Loucy (cell line): Measurements from ENCODE around the gene FXYD6.

Experiments used
- H2AFZ ChIP-seq: fragments of 200-600 bp; sonication (generic); 2 replicates; pipeline ENCODE4 v1.6.0; 2016; ENCODE audit warnings: antibody characterized with exemption, mild to moderate bottlenecking, low read length, moderate library complexity
- H3F3A ChIP-seq: fragments of 200-600 bp; 2 replicates; pipeline ENCODE4 v1.6.0; 2016; ENCODE audit warnings: antibody characterized with exemption, low read depth, mild to moderate bottlenecking
- H3K27me3 ChIP-seq: fragments of 200-600 bp; sonication (generic); 2 replicates; pipeline ENCODE4 v1.6.1; 2014; ENCODE audit warnings: low read length, mild to moderate bottlenecking; ENCODE audit not compliant: insufficient read depth, poor library complexity, severe bottlenecking
- H3K36me3 ChIP-seq: fragments of 200-600 bp; sonication (generic); 2 replicates; pipeline ENCODE4 v1.6.1; 2016; ENCODE audit warnings: low read length; ENCODE audit not compliant: insufficient read depth
- H3K4me1 ChIP-seq: fragments of 200-600 bp; sonication (generic); 2 replicates; pipeline ENCODE4 v1.5.1; 2014; ENCODE audit warnings: low read length, mild to moderate bottlenecking; ENCODE audit not compliant: insufficient read depth, poor library complexity, severe bottlenecking
- H3K4me2 ChIP-seq: fragments of 200-600 bp; sonication (generic); 2 replicates; pipeline ENCODE4 v1.6.0; 2014; ENCODE audit warnings: antibody characterized with exemption, low read length, low read depth, mild to moderate bottlenecking; ENCODE audit not compliant: poor library complexity, severe bottlenecking
- H3K4me3 ChIP-seq: fragments of 200-600 bp; sonication (generic); 2 replicates; pipeline ENCODE4 v1.5.1; 2014; ENCODE audit warnings: low read length, mild to moderate bottlenecking, mixed read lengths; ENCODE audit not compliant: poor library complexity, severe bottlenecking
- H3K79me2 ChIP-seq: fragments of 200-600 bp; sonication (generic); 2 replicates; pipeline ENCODE4 v1.6.1; 2014; ENCODE audit warnings: low read length; ENCODE audit not compliant: insufficient read depth
- H3K9ac ChIP-seq: fragments of 200-600 bp; sonication (generic); 2 replicates; pipeline ENCODE4 v1.6.0; 2014; ENCODE audit warnings: mild to moderate bottlenecking, low read depth, low read length, moderate library complexity; ENCODE audit not compliant: poor library complexity, severe bottlenecking
- H3K9me2 ChIP-seq: fragments of 200-600 bp; sonication (generic); replicated peaks from 2 replicates; pipeline ENCODE4 v1.6.1; 2016; ENCODE audit warnings: low read depth, low read length, mixed read lengths
- H3K9me3 ChIP-seq: fragments of 200-600 bp; sonication (generic); 2 replicates; pipeline ENCODE4 v1.6.1; 2014; ENCODE audit warnings: mild to moderate bottlenecking, antibody characterized with exemption, low read length, low read depth; ENCODE audit not compliant: insufficient read depth
- H4K20me1 ChIP-seq: fragments of 200-600 bp; sonication (generic); 2 replicates; pipeline ENCODE4 v1.6.0; 2014; ENCODE audit warnings: antibody characterized with exemption, low read length, mild to moderate bottlenecking; ENCODE audit not compliant: insufficient read depth, poor library complexity, severe bottlenecking
- EZH2phosphoT487 ChIP-seq: fragments of 200-600 bp; IDR thresholded peaks from 2 replicates; pipeline ENCODE4 v1.6.1; 2018; ENCODE audit warnings: antibody characterized with exemption, mild to moderate bottlenecking, moderate library complexity, borderline replicate concordance
- TF ChIP-seq, protein P1 (sequence below): fragments of 200-600 bp; sonication (generic); conservative IDR thresholded peaks from 2 replicates; pipeline ENCODE4 v1.5.1; 2014; ENCODE audit warnings: mild to moderate bottlenecking, antibody characterized with exemption, low read length

The FXYD6 gene

GRCh38 chr11:117871784-117872183 is 4.7 kb downstream of the FXYD6 start:
- no peaks in the 10 kb centered on the region for H3K9me3 ChIP-seq
- H2AFZ ChIP-seq: no peak overlapping the region
- TF ChIP-seq, protein P1, sequence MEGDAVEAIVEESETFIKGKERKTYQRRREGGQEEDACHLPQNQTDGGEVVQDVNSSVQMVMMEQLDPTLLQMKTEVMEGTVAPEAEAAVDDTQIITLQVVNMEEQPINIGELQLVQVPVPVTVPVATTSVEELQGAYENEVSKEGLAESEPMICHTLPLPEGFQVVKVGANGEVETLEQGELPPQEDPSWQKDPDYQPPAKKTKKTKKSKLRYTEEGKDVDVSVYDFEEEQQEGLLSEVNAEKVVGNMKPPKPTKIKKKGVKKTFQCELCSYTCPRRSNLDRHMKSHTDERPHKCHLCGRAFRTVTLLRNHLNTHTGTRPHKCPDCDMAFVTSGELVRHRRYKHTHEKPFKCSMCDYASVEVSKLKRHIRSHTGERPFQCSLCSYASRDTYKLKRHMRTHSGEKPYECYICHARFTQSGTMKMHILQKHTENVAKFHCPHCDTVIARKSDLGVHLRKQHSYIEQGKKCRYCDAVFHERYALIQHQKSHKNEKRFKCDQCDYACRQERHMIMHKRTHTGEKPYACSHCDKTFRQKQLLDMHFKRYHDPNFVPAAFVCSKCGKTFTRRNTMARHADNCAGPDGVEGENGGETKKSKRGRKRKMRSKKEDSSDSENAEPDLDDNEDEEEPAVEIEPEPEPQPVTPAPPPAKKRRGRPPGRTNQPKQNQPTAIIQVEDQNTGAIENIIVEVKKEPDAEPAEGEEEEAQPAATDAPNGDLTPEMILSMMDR: no peak
- TF ChIP-seq EZH2phosphoT487: no peak
- no peak overlapping the region for H3K9ac ChIP-seq
- H3K36me3 ChIP-seq: no peaks in the 10 kb centered on the region
- no peaks in the 10 kb centered on the region for H3K9me2 ChIP-seq
- H3K27me3 ChIP-seq: peaks cover 8% of the 10 kb centered on the region
- H3K4me3 ChIP-seq: no peak overlapping the region
- H3K79me2 ChIP-seq: peaks cover 3% of the 10 kb centered on the region; the same call in 1 of the 2 replicates
- peaks cover 42% of the 10 kb centered on the region for H3K4me1 ChIP-seq
- no peaks in the 10 kb centered on the region for H3F3A ChIP-seq
- H3K4me2 ChIP-seq: no peak overlapping the region
- H4K20me1 ChIP-seq: no peaks in the 10 kb centered on the region

DNA sequence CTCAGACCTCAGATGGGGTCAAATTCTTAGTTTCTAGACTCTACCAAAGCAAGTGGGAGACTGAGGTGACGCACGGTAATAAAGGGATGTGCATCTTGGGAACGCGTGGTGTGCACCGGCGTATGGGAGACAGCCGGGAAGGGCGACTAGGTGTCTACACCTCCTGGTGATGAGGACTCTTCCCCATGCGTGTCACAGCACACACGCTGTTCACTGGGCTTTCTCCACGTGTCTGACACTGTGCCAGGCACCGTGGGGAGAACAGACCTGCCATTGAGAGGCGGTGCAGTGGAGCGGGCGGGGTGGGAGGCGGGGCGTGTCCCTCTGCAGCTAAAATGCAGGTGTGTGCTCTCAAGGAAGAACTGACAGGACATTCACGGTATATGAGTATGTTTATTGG is 5.3 kb downstream of the FXYD6 start:
- no peaks in the 10 kb centered on the region for H3K9me3 ChIP-seq
- peaks cover 3% of the 10 kb centered on the region; the same call in 1 of the 2 replicates for H3K79me2 ChIP-seq
- no peaks in the 10 kb centered on the region for H3K36me3 ChIP-seq
- H4K20me1 ChIP-seq: no peaks in the 10 kb centered on the region
- no peaks in the 10 kb centered on the region for H3K9me2 ChIP-seq
- peaks cover 38% of the 10 kb centered on the region for H3K4me1 ChIP-seq
- H3K4me3 ChIP-seq: no peak overlapping the region
- no peaks in the 10 kb centered on the region for H3F3A ChIP-seq
- H3K27me3 ChIP-seq: peaks cover 2% of the 10 kb centered on the region
- no peak for TF ChIP-seq EZH2phosphoT487
- TF ChIP-seq, protein P1: no peak
- no peak overlapping the region for H2AFZ ChIP-seq
- H3K9ac ChIP-seq: no peak overlapping the region
- H3K4me2 ChIP-seq: no peak overlapping the region

DNA sequence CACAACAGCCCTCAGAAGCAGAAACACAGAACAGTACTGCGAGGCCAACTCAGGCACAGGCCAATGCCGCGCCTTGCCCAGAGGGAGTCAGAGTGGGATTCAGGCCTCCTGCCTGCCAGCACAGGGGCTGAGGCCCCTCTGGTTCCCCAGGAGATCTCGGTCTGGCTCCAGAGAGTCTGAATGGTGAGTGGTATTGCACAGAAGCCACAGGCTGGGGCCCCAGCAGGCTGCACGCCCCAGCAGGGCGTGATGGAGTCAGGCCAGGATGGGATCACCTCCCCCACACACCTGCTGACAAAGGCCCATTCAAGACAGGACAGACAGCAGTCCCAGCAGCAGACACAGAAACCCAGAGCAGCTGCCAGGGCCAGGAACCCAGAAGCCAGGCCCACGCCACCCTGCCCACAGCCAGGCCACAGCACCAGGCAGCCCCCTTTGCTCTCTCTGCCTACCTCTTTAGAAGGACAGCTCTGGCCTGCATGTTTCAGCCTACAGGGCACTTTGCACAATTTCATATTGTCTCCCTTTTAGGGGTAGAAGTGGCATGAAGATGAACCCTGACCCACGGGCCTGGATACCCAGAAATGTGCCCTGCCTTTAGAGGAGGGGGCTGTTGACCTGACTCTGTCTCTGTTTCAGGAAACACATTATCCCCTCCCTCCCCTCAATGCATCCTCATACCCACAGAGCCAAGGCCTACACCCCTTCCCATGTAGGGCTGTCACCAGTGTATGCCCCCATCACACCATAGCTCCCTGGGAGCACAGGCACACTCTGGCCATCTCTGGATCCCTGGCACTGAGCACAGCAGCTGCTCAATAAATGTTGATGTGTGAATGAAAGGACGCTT is 6.1 kb downstream of the FXYD6 start:
- Histone ChIP-seq H3K9ac (no peak overlapping the region), H3K79me2 (peaks cover 3% of the 10 kb centered on the region; the same call in 1 of the 2 replicates), H3K4me1 (peaks cover 35% of the 10 kb centered on the region), H2AFZ (no peak overlapping the region), H3K4me3 (no peak overlapping the region), H4K20me1 (no peaks in the 10 kb centered on the region), H3K9me3 (no peaks in the 10 kb centered on the region), H3K4me2 (no peak overlapping the region), H3K27me3 (no peaks in the 10 kb centered on the region), H3F3A (no peaks in the 10 kb centered on the region), H3K36me3 (no peaks in the 10 kb centered on the region), H3K9me2 (no peaks in the 10 kb centered on the region)
- TF ChIP-seq, protein P1: no peak
- TF ChIP-seq EZH2phosphoT487: no peak
